Measurements from ENCODE around the gene BACH1. TPM values are rescaled to one million over a fixed set of nuclear protein-coding genes. Genes with fewer than 3 reads are reported as not detected.

The BACH1 gene
- total and polyA plus RNA-seq, 2 donors (not counting 3 experiments of a cell fraction or from before 2014, with no cell fraction given) = 7.2 to 28.8 TPM

DNA sequence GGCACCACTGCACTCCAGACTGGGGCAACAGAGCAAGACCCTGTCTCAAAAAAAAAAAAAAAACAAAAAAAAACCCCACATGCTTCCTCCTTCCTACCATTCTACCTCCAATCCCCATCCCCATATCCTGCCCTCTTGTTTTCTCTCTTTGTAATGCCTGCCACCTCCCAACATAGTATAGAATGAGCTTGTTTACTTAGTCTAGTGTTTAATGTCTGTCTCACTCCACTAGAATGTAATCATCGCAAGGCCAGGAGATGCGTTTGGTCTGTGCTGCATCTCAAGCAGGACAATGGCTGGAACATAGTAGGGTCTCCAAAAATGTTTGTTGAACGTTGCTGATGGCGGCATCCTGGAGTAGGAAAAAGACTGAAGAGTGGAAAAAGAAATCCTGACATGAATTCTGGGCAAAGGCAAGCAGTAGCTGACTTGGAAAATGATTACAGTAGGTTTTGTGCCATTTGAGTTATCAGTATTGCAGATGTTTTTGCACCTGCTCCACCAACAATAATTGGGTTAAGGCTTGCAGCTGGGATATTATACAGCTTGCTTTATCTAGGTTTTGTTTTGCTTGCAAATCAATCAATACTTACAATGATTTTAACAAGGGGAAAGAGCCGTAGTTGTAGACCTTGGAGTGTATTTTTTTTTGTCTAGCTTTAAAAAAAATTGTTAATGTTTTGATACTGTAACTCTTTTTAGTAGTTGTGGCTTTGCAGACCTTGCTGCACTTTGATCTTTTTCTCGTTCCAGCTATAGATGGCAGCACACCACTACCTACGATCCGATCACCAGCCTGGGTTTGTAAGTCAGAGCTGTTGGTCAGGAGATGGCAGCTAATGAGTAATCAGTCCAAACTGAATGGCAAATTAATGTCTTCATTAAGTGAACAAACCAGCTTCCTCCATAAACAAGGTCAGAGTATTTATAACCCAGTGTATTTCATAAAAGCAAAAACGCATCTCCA is 62.4 kb downstream of the BACH1 start:
- no peaks in the 10 kb centered on the region for H3K4me1 ChIP-seq (ENCODE audit: control insufficient read depth, extremely low read depth, insufficient read depth, low read length)
- no peaks in the 10 kb centered on the region for H3K27me3 ChIP-seq (ENCODE audit: control insufficient read depth in 2 of 2, insufficient read depth in 2 of 2, low read length in 2 of 2)
- dilution Hi-C loops (cut with MboI; ENCODE audit: extremely low pct_ligation_motif_present, low sequenced_read_pairs) = no loop called here
- ChIA-PET POLR2A (interaction anchor here (0.6 kb wide), 1 partner anchor 98 kb away, joined by 3 read pairs; no protein-coding TSS in a partner anchor), CTCF (interaction anchor here (0.6 to 4.2 kb wide), 9 partner anchors 9 to 270 kb away, joined by 3 to 30 read pairs (median 6); no protein-coding TSS in a partner anchor)
- no peak overlapping the region for H3K9ac ChIP-seq (replicated peaks; ENCODE audit: extremely low read depth, insufficient read depth, low read length)
- intact Hi-C loops (cut with micrococcal nuclease) = no loop called here
- no peaks in the 10 kb centered on the region for H3K9me1 ChIP-seq (replicated peaks; ENCODE audit: control insufficient read depth, extremely low read depth, insufficient read depth, low read length)
- H3K27ac ChIP-seq (ENCODE audit: insufficient read depth, low read depth, low read length) = no peak overlapping the region
- H3K9me3 ChIP-seq (replicated peaks; ENCODE audit: control insufficient read depth, insufficient read depth, low read length) = no peaks in the 10 kb centered on the region
- no peaks in the 10 kb centered on the region for H4K20me1 ChIP-seq (replicated peaks; ENCODE audit: control insufficient read depth, extremely low read depth, insufficient read depth, low read length)
- BruUV-seq (replicated peaks) = no TSS peak
- H3K79me2 ChIP-seq (ENCODE audit: control insufficient read depth, insufficient read depth, low read length) = no peaks in the 10 kb centered on the region
- H3K4me2 ChIP-seq (ENCODE audit: insufficient read depth, low read length) = no peak overlapping the region
- H3K4me3 ChIP-seq (replicated peaks in 1 of 3; ENCODE audit: insufficient read depth in 1 of 3, low read depth in 1 of 3, low read length in 3 of 3) = no peak overlapping the region
- no peak overlapping the region for H2AFZ ChIP-seq (ENCODE audit: low read depth, low read length)
- FAIRE-seq (no peak), DNase-seq (ENCODE audit: low read depth, low spot score) (no peak)
- no peaks in the 10 kb centered on the region for H3K36me3 ChIP-seq (ENCODE audit: control insufficient read depth in 2 of 2, extremely low read depth in 1 of 2, insufficient read depth in 2 of 2, low read length in 2 of 2)
- TF ChIP-seq MYC (IDR thresholded peaks at IDR 0.05; ENCODE audit: low read depth, low read length) (no peak), POLR2A (IDR thresholded peaks at IDR 0.05; ENCODE audit: low read depth, low read length) (no peak), FOS (IDR thresholded peaks at IDR 0.05; ENCODE audit: borderline replicate concordance, insufficient read depth, low read length) (no peak), POLR2AphosphoS5 (IDR thresholded peaks at IDR 0.05; ENCODE audit: insufficient read depth, low read depth, low read length) (no peak), GATA2 (IDR thresholded peaks at IDR 0.05; ENCODE audit: insufficient read depth, insufficient read length, low read depth, low read length) (no peak), JUN (IDR thresholded peaks at IDR 0.05; ENCODE audit: borderline replicate concordance, insufficient read depth, insufficient read length, low read depth) (no peak), CTCF (IDR thresholded peaks at IDR 0.05; ENCODE audit: extremely low read depth in 1 of 2, insufficient read depth in 1 of 2, low read depth in 1 of 2, low read length in 2 of 2) (no peak), EZH2 (IDR thresholded peaks at IDR 0.05; ENCODE audit: borderline replicate concordance, low read depth, low read length, severe bottlenecking) (no peak), MAX (IDR thresholded peaks at IDR 0.05; ENCODE audit: insufficient read depth, insufficient read length) (no peak)

Data from endothelial cell of umbilical vein (primary cell).